SK-N-SH treated with all-trans-retinoic acid at 6 μM for 48 hours (cell line): Measurements from ENCODE around the gene SULT2A1.

ENCODE experiments used
- GLIS3 ChIP-seq: fragments of 250-450 bp; sonication (Bioruptor Pico); IDR thresholded peaks from 2 replicates; pipeline ENCODE4 v1.5.0; 2020; ENCODE audit warnings: mild to moderate bottlenecking, moderate library complexity
- PATZ1 ChIP-seq: fragments of 250-450 bp; sonication (Bioruptor Pico); IDR thresholded peaks from 2 replicates; pipeline ENCODE4 v1.8.0; 2020; ENCODE audit warnings: mild to moderate bottlenecking, moderate library complexity, borderline replicate concordance
- POU6F1 ChIP-seq: fragments of 250-450 bp; sonication (Bioruptor Pico); IDR thresholded peaks from 2 replicates; pipeline ENCODE4 v1.8.0; 2021; ENCODE audit warnings: low read depth, mild to moderate bottlenecking, moderate library complexity, borderline replicate concordance
- TCF4 ChIP-seq: fragments of 250-450 bp; sonication (Bioruptor Pico); IDR thresholded peaks from 2 replicates; pipeline ENCODE4 v1.8.0; 2021; ENCODE audit warnings: mild to moderate bottlenecking, moderate library complexity, borderline replicate concordance
- TOX ChIP-seq: fragments of 250-450 bp; sonication (Bioruptor Pico); IDR thresholded peaks from 2 replicates; pipeline ENCODE4 v1.8.0; 2021; ENCODE audit warnings: mild to moderate bottlenecking, moderate library complexity, borderline replicate concordance
- ZC3H10 ChIP-seq: fragments of 250-450 bp; sonication (Bioruptor Pico); IDR thresholded peaks from 2 replicates; pipeline ENCODE4 v1.5.1; 2021; ENCODE audit warnings: mild to moderate bottlenecking, moderate library complexity
- ZNF8 ChIP-seq: fragments of 450-650 bp; formaldehyde crosslinking; IDR thresholded peaks from 2 replicates; pipeline ENCODE4 v1.5.0; 2020; ENCODE audit warnings: mild to moderate bottlenecking, moderate library complexity
- TF ChIP-seq, protein P1 (sequence below): fragments of 250-450 bp; sonication (Bioruptor Pico); IDR thresholded peaks from 2 replicates; pipeline ENCODE4 v1.5.1; 2020; ENCODE audit warnings: low read depth, mild to moderate bottlenecking, moderate library complexity

DNA sequence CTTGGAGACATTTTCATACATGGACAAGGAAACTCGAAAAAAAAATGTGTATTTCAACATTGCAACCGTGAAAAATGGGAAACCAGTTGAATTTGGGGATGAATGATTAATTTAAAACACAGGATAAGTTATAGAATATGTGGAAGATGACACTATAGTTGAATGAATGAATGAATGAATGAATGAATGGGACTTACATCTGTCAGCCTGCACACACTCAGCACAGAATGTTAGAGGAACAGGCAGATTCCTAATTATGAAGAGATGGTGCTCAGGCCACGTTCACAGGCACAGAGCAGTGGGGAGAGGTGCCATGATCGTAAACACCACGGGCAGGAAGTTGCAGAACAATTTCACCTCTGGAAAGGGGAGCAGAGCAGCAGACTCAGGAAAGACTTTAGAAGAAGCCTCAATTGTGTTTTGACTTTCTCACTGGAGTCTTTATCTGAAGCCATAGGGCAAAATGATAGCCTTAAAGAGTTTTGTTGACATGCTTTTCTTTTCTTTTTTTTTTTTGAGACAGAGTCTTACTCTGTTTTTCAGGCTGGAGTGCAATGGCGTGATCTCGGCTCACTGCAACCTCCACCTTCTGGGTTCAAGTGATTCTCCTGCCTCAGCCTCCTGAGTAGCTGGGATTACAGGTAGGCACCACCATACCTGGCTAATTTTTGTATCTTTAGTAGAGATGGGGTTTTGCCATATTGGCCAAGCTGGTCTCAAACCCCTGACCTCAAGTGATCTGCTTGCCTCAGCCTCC, 4.9 kb upstream of the SULT2A1 start:
- TF ChIP-seq POU6F1 (CRISPR knock-in tag) (no peak), TOX (no peak), ZNF8 (CRISPR knock-in tag) (no peak), ZC3H10 (no peak), PATZ1 (no peak), TCF4 (CRISPR knock-in tag) (no peak), GLIS3 (CRISPR knock-in tag) (no peak)
- TF ChIP-seq, protein P1, sequence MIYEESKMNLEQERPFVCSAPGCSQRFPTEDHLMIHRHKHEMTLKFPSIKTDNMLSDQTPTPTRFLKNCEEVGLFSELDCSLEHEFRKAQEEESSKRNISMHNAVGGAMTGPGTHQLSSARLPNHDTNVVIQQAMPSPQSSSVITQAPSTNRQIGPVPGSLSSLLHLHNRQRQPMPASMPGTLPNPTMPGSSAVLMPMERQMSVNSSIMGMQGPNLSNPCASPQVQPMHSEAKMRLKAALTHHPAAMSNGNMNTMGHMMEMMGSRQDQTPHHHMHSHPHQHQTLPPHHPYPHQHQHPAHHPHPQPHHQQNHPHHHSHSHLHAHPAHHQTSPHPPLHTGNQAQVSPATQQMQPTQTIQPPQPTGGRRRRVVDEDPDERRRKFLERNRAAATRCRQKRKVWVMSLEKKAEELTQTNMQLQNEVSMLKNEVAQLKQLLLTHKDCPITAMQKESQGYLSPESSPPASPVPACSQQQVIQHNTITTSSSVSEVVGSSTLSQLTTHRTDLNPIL (CRISPR knock-in tag) = no peak
